HAP-1 (cell line): ENCODE measurements around the gene CAPN5.

Experiments
- DNase-seq, 2 experiments: peaks; one replicate each; pipeline ENCODE4 v3.0.0-alpha.2; 2016 to 2020; ENCODE audit warnings: low spot score in 2 of 2
- H3K27me3 ChIP-seq: fragments of 250-450 bp; sonication (Bioruptor Pico); 2 replicates; pipeline ENCODE4 v1.5.1; 2020; ENCODE audit warnings: low read depth, mild to moderate bottlenecking, moderate library complexity
- H3K36me3 ChIP-seq: fragments of 250-450 bp; sonication (Bioruptor Pico); replicated peaks from 2 replicates; pipeline ENCODE4 v1.5.1; 2020; ENCODE audit warnings: mild to moderate bottlenecking
- H3K4me1 ChIP-seq: fragments of 250-450 bp; sonication (Bioruptor Pico); 2 replicates; pipeline ENCODE4 v1.5.1; 2020; ENCODE audit warnings: mild to moderate bottlenecking
- H3K4me3 ChIP-seq: fragments of 250-450 bp; sonication (Bioruptor Pico); 2 replicates; pipeline ENCODE4 v1.5.1; 2020; ENCODE audit warnings: mild to moderate bottlenecking, moderate library complexity
- H3K9me3 ChIP-seq: fragments of 250-450 bp; sonication (Bioruptor Pico); 2 replicates; pipeline ENCODE4 v1.5.1; 2020; ENCODE audit warnings: mild to moderate bottlenecking, moderate library complexity
- in situ Hi-C: fragments of 300-500 bp; cut with MboI; formaldehyde crosslinking; loops from 3 replicates; pipeline ENCODE4 v1.14.3; 2020; ENCODE audit warnings: low sequenced_read_pairs, inconsistent platforms, mixed read lengths

CAPN5 gene

DNA sequence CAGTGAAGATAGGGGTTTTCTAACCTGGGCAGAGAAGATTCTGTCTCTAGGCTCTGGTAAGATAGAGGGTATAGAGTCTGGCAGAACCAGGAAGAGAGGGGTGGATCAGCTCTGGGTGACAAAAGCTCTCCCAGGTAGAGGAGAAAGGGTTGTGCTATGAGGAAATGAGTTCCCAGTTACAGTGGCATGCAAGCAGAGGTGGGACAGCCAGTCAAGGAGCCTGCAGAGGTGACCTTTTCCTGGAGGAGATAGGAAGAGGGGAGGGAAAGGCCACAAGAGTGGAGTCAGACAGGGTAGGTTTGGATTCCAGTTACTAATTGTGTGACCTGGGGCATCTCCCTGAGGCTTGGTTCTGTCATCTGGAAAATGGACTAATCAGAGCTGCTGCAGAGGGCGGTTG lies 3.4 kb upstream of the CAPN5 start:
- Histone ChIP-seq H3K4me1 (no peaks in the 10 kb centered on the region), H3K4me3 (no peak overlapping the region), H3K27me3 (no peaks in the 10 kb centered on the region), H3K36me3 (no peaks in the 10 kb centered on the region), H3K9me3 (no peaks in the 10 kb centered on the region)
- in situ Hi-C loops = no loop called here
- DNase-seq = peak in 1 of 2 experiments; percentile 3

DNA sequence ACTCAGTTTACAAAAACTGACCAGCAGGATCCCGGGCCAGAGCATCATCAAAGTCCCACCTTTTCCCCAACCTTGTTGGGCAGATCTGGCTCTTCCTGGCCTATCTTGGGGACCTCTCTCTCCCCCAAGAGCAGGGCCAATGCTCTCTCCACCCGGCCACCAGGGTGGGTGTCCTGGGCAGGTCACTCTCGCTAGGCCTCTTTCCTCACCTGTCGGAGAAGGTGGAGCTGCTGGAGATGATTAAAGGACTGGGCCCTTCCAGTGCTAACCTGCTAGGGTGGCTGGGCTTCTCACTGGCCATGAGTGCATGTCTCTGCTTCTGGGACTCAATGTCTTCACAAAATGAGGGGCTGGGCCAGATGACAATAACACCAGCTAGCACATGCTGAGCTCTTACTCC lies 2.9 kb upstream of the CAPN5 start:
- Histone ChIP-seq H3K4me1 (no peaks in the 10 kb centered on the region), H3K27me3 (no peaks in the 10 kb centered on the region), H3K36me3 (no peaks in the 10 kb centered on the region), H3K4me3 (no peak overlapping the region), H3K9me3 (no peaks in the 10 kb centered on the region)
- in situ Hi-C loops = no loop called here
- no peak for DNase-seq

DNA sequence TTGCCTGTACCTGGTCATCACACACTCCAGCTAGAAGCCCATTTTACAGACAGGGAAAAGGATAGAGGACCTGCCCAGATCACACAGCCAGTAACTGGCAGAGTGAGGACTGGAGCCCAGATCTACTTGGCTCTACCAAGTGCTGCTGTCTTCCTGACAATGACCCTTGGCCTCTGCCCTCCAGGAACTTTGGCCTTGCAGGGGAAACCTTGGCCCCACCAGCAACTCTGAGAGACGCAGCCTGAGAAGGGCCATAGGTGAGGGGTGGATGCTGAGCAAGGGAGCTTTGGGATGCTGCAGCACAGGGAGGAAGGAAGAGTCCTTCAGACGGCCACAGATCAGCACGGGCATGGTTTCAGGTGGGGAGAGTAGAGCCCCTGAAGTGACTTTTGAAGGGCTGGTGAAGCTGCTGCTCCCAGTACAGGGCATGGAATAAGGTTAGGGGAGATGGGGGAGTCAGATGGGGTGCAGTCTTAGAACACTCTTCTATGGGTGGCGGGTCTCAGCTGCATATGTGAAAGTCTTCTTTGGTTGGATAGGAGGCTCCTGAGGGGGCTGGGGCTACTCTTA lies 2.0 kb upstream of the CAPN5 start:
- in situ Hi-C loops = no loop called here
- Histone ChIP-seq H3K4me3 (no peak overlapping the region), H3K27me3 (no peaks in the 10 kb centered on the region), H3K4me1 (no peaks in the 10 kb centered on the region), H3K36me3 (no peaks in the 10 kb centered on the region), H3K9me3 (no peaks in the 10 kb centered on the region)
- no peak for DNase-seq

DNA sequence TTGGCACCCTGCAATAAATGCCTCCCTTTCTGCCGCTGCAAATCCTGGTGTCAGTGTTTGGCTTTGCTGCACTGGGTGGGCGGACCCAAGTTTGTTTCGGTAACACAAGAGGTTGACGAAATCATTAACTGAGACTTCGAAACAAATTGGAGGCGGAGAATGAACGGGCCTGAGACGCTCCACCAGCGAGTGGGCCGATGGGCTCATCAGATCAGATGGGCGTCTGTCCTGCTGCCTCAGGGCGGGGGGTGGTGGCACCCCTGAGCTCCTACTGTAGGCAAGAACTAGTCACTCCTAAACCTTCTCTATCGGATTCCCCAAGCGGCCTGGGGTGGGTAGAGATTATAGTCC lies 918 bp upstream of the CAPN5 start:
- Histone ChIP-seq H3K27me3 (no peaks in the 10 kb centered on the region), H3K9me3 (no peaks in the 10 kb centered on the region), H3K4me1 (no peaks in the 10 kb centered on the region), H3K36me3 (no peaks in the 10 kb centered on the region), H3K4me3 (peak overlapping the region; percentile 45; the same call in 1 of the 2 replicates)
- in situ Hi-C loops = no loop called here
- DNase-seq = peak in 1 of 2 experiments; percentile 10

DNA sequence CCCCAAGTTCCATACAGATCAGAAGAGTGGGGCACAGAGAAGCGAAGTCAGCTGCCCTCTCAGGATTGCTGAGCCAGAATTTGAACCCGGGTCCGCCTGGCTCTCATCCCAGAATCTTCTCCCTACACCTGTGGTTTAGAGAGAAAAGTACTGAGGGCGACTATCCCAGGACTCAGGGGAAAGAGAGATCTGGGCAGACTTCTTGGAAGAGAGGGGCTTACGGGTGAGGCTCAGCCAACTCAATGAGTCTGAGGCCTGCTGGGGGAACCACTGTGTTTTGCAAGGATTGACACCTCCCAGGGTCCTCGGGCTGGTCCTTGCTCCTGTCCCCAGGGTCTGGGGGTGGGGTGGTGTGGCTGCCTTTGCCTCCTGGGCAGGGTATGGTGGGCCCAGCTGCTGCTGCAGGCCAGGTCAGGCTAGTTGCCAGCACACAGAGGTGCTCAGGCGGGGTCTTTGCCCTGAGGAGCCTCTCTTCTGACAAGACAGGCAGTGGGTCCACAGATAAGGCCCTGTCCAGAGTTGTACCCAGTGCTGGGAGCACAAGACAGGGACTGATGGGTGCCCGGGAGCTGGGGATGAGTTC lies 1.2 kb downstream of the CAPN5 start:
- Histone ChIP-seq H3K27me3 (no peaks in the 10 kb centered on the region), H3K4me1 (no peaks in the 10 kb centered on the region), H3K4me3 (peak overlapping the region; percentile 49; the same call in 1 of the 2 replicates), H3K9me3 (no peaks in the 10 kb centered on the region), H3K36me3 (no peaks in the 10 kb centered on the region)
- DNase-seq = no peak
- in situ Hi-C loops = no loop called here

DNA sequence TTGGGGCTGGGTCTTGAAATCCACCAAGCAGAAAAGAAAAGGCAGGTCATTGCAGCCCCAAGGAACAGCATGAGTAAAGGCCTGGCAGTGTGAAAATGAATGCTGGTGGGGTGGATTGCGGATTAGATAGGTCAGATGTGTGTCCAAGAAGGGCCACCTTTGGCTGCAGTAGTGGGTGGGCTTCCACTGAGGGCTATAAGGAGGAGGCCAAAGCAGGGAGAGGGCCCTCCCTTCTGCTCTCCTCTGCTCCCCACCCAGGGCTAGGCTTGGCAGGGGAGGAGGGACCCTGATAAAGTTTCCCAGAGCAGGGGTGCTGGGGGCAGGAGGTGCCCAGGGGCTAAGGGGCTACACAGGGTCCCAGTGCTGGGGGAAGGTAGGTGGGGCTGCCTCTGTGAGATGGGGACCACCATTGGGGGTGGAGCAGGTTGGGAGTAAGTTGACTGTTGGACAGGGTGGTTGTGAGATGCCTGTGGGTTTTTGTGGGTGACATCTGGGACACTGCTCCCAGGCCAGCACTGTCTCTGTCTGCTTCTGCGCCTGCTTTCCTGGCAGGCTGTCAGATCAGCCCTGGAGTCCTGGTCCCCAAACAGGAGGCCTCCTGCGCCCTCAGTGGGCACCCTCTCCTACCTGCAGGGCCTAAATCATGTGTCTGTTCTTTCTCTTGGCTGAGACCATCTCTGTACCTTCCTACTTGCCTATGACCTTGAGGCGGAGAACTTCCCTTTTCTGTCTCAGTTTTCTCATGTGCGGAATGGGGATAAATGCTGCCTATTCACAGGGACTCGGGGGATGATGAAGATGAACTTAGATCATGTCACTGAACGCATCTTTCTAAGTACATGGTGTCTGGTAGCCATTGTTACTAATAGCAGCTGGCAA lies 1.9 kb downstream of the CAPN5 start:
- no peaks in the 10 kb centered on the region for H3K27me3 ChIP-seq
- H3K4me1 ChIP-seq = no peaks in the 10 kb centered on the region
- in situ Hi-C loops = no loop called here
- no peaks in the 10 kb centered on the region for H3K36me3 ChIP-seq
- H3K4me3 ChIP-seq = no peak overlapping the region
- no peak for DNase-seq
- H3K9me3 ChIP-seq = no peaks in the 10 kb centered on the region

DNA sequence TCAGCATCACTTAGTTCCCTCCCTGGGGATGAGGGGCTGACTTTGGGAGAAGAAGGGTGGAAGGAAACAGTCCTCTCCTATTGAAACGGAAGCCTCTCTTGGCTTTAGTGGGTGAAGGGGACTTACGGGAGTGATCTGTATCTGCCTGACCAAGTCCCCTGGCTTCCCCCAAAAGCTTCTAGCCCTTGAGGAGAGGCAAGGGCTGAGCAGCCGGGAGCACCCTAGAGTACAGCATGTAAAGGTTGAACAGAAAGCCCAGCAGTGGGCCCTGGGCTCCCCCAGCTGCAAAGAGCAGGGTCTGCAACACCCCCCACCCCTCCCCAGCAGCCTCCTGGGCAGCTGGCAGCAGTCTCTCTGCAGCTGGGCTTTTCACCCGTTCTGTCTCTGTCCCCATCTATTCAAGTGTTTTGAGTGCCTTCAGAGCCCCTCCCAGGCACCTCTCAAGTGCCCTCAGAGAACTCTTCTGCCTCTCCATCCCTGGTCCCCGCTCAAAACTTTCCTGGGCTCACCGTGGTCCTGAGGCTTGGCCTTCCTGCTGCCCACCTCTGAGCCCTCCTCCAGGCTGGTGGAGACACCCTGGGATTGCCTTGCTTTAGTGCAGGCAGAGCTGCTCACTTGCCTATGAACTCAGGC lies 2.7 kb downstream of the CAPN5 start:
- Histone ChIP-seq H3K4me3 (no peak overlapping the region), H3K4me1 (no peaks in the 10 kb centered on the region), H3K27me3 (no peaks in the 10 kb centered on the region), H3K9me3 (no peaks in the 10 kb centered on the region), H3K36me3 (no peaks in the 10 kb centered on the region)
- no peak for DNase-seq
- in situ Hi-C loops = no loop called here

DNA sequence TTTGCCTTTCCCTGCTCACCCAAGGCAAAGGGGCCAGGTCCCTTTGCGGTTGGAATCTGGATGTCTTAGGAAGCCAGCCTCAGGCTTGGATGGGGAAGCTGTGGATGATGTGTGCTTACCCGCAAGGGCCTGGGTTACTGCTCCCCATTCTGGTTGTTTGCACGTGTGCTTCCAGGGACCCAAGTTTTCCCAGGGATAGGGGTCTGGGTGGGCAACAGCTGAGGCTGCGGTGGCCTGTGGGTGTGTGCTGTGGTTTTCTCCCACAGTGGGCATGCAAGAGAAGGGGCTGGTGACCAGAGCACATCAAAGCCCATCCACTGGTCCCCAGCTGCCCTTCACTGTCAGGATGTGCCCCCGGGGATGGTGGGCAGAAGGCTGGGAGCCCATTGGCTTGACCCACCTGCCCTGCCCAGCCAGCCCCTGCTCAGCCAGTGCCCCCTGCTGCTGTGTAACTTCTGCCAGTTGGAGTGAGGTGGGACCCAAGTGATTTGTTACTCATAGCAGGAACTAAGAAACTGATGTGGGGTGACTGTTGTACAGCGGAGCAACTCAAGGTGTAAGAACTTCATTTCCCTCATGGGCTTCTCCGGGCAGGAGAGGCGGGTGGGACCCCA lies 3.3 kb downstream of the CAPN5 start:
- in situ Hi-C loops = no loop called here
- Histone ChIP-seq H3K27me3 (no peaks in the 10 kb centered on the region), H3K4me3 (no peak overlapping the region), H3K36me3 (no peaks in the 10 kb centered on the region), H3K9me3 (no peaks in the 10 kb centered on the region), H3K4me1 (no peaks in the 10 kb centered on the region)
- DNase-seq = no peak

DNA sequence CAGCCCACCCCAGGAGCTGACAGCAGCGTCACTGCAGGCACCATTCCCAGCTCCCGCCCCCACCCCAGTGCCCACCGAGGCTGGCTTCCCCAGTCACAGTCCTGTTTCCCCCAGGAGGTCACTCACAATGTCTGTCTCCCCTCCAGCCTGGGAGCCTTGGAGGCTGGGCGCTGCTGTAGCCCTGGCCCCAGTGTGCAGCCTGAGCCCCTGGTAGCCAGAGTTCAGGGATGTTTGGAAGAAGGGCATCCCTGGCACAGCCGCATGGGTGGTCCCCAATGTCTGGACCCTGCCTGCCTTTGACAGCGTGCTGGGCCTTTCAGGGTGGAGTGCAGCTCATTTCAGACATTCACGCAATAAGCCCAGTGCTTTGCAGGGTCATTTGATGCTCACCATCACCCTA lies 4.3 kb downstream of the CAPN5 start:
- no peaks in the 10 kb centered on the region for H3K36me3 ChIP-seq
- no peaks in the 10 kb centered on the region for H3K9me3 ChIP-seq
- no peak overlapping the region for H3K4me3 ChIP-seq
- in situ Hi-C loops = no loop called here
- no peaks in the 10 kb centered on the region for H3K4me1 ChIP-seq
- no peak for DNase-seq
- H3K27me3 ChIP-seq = no peaks in the 10 kb centered on the region

DNA sequence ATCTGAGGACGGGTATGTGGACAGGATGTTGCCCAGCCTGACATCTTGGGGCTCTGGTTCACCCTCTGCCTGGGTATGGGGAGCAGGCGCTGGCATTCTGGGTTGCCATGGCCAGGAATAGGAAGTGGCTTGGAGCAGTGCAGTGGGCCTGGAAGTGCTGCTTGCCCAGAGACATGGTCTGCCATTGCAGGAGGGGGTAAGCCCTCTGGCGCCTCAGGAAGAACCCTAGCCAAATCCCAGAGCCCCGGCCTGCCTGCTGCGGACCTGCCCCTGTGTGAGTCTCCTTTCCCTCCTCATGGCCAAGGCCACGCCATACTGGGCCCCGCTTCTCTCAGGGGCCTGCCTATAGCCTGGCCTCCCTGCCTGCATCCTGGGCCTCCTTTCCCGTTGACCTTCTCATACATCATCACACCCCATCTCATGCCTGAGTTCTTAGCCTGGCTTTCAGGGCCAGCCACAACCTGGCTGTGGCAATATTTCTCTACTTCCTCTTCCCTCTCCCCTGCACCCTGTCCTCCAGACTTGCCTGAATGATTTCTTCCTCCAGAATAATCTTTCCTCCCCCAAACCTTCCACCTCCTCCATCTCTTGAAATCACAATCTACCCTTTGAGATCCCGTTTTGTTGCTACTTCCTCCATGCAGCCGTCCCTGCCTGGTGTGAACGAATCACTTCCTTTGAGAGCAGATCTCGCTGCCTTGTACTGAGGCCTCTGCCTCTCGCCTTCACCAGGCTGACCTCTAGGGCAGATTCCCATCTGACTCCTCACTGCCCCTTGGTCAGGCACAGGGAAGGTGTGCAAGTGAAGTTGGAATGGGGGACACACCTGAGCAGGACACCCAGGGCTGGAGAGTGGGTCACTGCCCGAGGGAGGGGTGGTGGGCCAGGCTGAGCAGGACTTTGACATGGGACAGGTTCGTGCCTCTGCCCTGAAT lies 5.2 kb downstream of the CAPN5 start:
- no peak for DNase-seq
- in situ Hi-C loops = no loop called here
- Histone ChIP-seq H3K27me3 (no peaks in the 10 kb centered on the region), H3K4me3 (no peak overlapping the region), H3K4me1 (peaks cover 5% of the 10 kb centered on the region), H3K36me3 (no peaks in the 10 kb centered on the region), H3K9me3 (no peaks in the 10 kb centered on the region)

DNA sequence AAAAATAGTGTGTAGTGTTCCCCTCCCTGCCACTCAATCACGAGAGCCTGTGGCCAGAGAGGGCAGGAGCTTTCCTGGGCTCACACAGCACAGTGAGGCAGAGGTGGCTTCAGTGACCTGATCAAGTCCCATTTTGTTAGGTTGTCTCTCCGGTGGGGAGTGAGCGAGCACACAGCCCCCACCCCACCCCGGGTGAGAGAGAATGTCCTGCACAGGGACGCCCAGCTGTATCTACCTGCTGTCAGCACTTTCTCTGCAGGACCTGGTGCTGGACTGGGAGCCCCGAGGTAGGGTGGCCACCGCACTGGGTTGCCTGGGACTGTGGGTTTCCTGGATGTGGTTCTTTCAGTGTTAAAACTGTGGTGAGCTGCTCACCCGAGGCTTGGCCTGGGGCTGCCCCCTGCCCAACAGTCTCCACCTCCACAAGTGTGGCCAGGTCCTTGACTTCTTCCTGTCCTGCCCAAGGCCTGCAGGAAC lies 6.1 kb downstream of the CAPN5 start:
- DNase-seq = no peak
- in situ Hi-C loops = no loop called here
- no peaks in the 10 kb centered on the region for H3K9me3 ChIP-seq
- H3K4me3 ChIP-seq = no peak overlapping the region
- H3K36me3 ChIP-seq = no peaks in the 10 kb centered on the region
- no peaks in the 10 kb centered on the region for H3K27me3 ChIP-seq
- peaks cover 8% of the 10 kb centered on the region for H3K4me1 ChIP-seq

DNA sequence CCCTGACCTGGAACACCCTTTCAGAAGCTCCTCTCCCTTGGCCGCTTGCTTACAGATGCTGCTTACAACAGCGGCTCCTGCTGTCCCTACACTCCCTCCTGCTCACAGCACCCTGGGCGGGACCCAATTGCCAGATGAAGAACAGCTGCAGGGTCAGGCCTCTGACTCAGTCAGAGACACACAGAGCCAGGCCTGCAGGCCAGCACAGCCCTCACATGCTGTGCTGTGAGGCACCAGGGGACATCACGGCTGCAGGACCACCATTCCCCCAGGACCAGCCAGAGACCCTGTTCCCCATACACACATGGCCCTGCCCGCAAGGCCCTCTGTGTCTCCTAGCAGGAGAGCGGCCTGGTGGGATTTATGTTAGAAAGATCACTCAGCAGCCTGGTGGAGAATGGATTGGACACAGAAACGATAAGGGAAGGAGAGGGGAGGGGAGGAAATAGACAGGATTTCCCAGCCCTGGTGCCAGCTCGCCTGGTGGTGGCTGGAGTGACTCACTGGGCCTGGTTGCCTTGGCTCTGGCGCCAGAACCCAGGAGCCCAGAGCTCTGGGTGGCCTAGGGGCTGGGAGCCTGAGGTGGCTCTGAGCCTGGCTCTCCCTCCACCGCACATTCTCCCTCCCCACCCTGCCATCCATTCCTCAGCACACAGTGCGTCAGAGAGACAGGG lies 6.7 kb downstream of the CAPN5 start:
- in situ Hi-C loops = no loop called here
- H3K9me3 ChIP-seq = no peaks in the 10 kb centered on the region
- H3K4me1 ChIP-seq = peaks cover 8% of the 10 kb centered on the region
- H3K4me3 ChIP-seq = no peak overlapping the region
- no peaks in the 10 kb centered on the region for H3K27me3 ChIP-seq
- H3K36me3 ChIP-seq = no peaks in the 10 kb centered on the region
- DNase-seq = no peak
